ENCODE results near the gene B3GNT9. TPM values are rescaled to one million over a fixed set of nuclear protein-coding genes. Genes with fewer than 3 reads are reported as not detected.
A peak's percentile ranks its signal among the peaks of the same experiment; 100 is the strongest.

The B3GNT9 gene
- total and polyA plus RNA-seq, 8 donors = 1.8 to 9.3 (median 3.6) TPM

GRCh38 chr16:67167588-67167987 is 16.8 kb upstream of the B3GNT9 start:
- peaks cover 5 to 16% (median 9%) of the 10 kb centered on the region in 3 donors for H3K4me1 ChIP-seq
- peak in 2 of 6 donors; percentile 12 to 71 for DNase-seq
- no peak overlapping the region for H3K27ac ChIP-seq
- 93 to 95% methylated on average over 7 of the region's 7 CpGs for WGBS, 2 donors
- FAIRE-seq = no peak
- no peak for TF ChIP-seq CTCF (IDR thresholded peaks at IDR 0.05)
- no peak overlapping the region for H3K4me3 ChIP-seq
- H3K27me3 ChIP-seq = no peaks in the 10 kb centered on the region
- no peaks in the 10 kb centered on the region for H3K36me3 ChIP-seq
- intact Hi-C loops (cut with DNase I) = loop anchor here in 1 of 3 donors (10.0 kb wide), 1 partner anchor 193 kb away; no protein-coding TSS in a partner anchor
- H3K9me3 ChIP-seq = no peaks in the 10 kb centered on the region
- no peak for ATAC-seq

- Histone ChIP-seq H3K27ac (no peak overlapping the region), H3K9me3 (no peaks in the 10 kb centered on the region), H3K4me3 (no peak overlapping the region), H3K36me3 (no peaks in the 10 kb centered on the region), H3K4me1 (peaks cover 5 to 16% (median 9%) of the 10 kb centered on the region in 3 donors), H3K27me3 (no peaks in the 10 kb centered on the region)
- no peak for ATAC-seq
- no peak for DNase-seq
- FAIRE-seq = no peak
- WGBS, 2 donors = 81 to 88% methylated on average over 5 of the region's 5 CpGs
- intact Hi-C loops (cut with DNase I) = loop anchor here in 1 of 3 donors (10.0 kb wide), 1 partner anchor 192 kb away; no protein-coding TSS in a partner anchor
- no peak for TF ChIP-seq CTCF (IDR thresholded peaks at IDR 0.05)
These were observed 15.9 kb upstream of the B3GNT9 start for GRCh38 chr16:67166598-67167168.

- TF ChIP-seq CTCF (IDR thresholded peaks at IDR 0.05) = no peak
- no peak for ATAC-seq
- Histone ChIP-seq H3K9me3 (no peaks in the 10 kb centered on the region), H3K36me3 (no peaks in the 10 kb centered on the region), H3K27me3 (no peaks in the 10 kb centered on the region), H3K27ac (no peak overlapping the region), H3K4me3 (no peak overlapping the region), H3K4me1 (peaks cover 5 to 19% (median 9%) of the 10 kb centered on the region in 3 donors)
- peak in 4 of 6 donors; percentile 3 to 62 (median 38) for DNase-seq
- intact Hi-C loops (cut with DNase I) = loop anchor here in 1 of 3 donors (10.0 kb wide), 1 partner anchor 191 kb away; no protein-coding TSS in a partner anchor
- no peak for FAIRE-seq
- 70 to 78% methylated on average over 14 to 18 of the region's 18 CpGs for WGBS, 2 donors
These were observed 15.3 kb upstream of the B3GNT9 start for GRCh38 chr16:67166110-67166547.

- peaks cover 5 to 19% (median 9%) of the 10 kb centered on the region in 3 donors for H3K4me1 ChIP-seq
These were observed 14.6 kb upstream of the B3GNT9 start for GRCh38 chr16:67165121-67166078.

More at GRCh38 chr16:67165121-67166078, 14.6 kb upstream of the B3GNT9 start:
- no peak for TF ChIP-seq CTCF (IDR thresholded peaks at IDR 0.05)
- 54 to 58% methylated on average over 80 to 85 of the region's 85 CpGs for WGBS, 2 donors
- intact Hi-C loops (cut with DNase I) = loop anchor here in 1 of 3 donors (10.0 kb wide), 1 partner anchor 191 kb away; no protein-coding TSS in a partner anchor
- H3K27me3 ChIP-seq = no peaks in the 10 kb centered on the region
- peak in 4 of 6 donors; percentile 10 to 74 (median 46) for DNase-seq
- no peaks in the 10 kb centered on the region for H3K9me3 ChIP-seq
- peak overlapping the region in 1 of 4 donors; percentile 30 for H3K4me3 ChIP-seq
- H3K36me3 ChIP-seq = no peaks in the 10 kb centered on the region
- FAIRE-seq = no peak
- no peak overlapping the region for H3K27ac ChIP-seq
- no peak for ATAC-seq
